Stimulated activated CD8-positive, alpha-beta memory T cell treated with anti-CD3 and anti-CD28 coated beads, Interleukin-7, amount 100 ng/mL, for 24 hours (primary cell): ENCODE data around the gene PHF13.

Experiments used
- DNase-seq: peaks from one replicate; pipeline ENCODE4 v3.0.0-alpha.2; 2020; ENCODE audit warnings: low read depth

The PHF13 gene

GRCh38 chr1:6613361-6614018, at the start of gene PHF13:
Gene PHF13 (plus strand): TSS chr1:6613731. CDS start chr1:6614067, 336 bp downstream.
- peak; percentile 99 for DNase-seq

DNA sequence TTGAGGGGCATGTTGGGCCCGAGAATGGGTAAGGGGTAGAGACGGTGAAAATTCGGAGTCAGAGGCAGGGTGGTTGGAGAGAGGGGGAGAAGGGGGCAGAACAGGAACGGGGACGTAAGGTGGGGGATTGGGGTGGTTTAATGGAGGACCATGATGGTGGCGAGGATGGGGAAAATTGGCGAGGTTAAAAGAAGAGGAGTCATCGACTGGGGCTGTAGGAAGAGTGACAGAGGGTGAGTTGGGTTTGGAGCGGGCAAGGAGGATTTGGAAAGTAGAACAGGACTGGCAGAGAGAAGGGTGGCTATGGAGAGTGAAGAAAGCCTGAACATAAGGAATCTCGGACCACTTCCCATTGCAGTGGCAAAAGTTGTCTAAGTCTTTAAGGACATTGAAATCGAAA, 44.5 kb upstream of the PHF13 start:
- no peak for DNase-seq

DNA sequence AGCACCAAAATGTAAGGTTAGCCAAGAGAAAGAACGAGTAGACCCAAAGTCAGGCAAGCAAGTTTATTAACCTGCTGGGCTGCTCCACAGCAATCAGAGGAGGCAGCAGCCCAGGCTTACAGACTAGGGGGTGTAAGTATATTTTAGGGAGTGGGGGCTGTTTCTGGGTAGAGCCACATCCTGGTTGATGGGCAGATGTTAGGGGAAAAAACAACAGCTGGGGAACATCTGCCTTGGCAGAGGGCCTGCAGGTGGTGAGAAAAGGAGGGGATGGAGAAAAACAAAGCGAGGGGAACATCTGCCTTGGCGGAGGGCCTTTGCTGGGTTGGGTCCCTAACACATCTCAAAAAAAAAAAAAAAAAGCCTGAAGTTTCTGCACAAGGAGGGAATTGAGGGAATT, 43.4 kb upstream of the PHF13 start:
- no peak for DNase-seq

DNA sequence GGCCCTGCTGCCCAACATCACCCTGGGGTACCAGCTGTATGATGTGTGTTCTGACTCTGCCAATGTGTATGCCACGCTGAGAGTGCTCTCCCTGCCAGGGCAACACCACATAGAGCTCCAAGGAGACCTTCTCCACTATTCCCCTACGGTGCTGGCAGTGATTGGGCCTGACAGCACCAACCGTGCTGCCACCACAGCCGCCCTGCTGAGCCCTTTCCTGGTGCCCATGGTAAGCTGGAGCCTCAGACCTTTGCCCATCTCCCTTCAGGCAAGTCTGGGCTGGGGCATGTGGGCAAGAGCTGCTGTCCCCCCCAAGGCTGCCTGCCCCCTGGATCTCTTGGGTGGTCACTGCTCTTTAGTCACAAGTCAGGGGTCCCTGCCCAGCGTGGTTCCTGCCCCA, 42.5 kb upstream of the PHF13 start:
- no peak for DNase-seq

GRCh38 chr1:6572653-6573383, 40.7 kb upstream of the PHF13 start:
- no peak for DNase-seq

GRCh38 chr1:6574025-6574620, 39.4 kb upstream of the PHF13 start:
- DNase-seq: no peak

DNA sequence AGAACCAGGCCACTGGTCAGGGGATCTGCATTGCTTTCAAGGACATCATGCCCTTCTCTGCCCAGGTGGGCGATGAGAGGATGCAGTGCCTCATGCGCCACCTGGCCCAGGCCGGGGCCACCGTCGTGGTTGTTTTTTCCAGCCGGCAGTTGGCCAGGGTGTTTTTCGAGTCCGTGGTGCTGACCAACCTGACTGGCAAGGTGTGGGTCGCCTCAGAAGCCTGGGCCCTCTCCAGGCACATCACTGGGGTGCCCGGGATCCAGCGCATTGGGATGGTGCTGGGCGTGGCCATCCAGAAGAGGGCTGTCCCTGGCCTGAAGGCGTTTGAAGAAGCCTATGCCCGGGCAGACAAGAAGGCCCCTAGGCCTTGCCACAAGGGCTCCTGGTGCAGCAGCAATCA, 38.7 kb upstream of the PHF13 start:
- DNase-seq: no peak

DNA sequence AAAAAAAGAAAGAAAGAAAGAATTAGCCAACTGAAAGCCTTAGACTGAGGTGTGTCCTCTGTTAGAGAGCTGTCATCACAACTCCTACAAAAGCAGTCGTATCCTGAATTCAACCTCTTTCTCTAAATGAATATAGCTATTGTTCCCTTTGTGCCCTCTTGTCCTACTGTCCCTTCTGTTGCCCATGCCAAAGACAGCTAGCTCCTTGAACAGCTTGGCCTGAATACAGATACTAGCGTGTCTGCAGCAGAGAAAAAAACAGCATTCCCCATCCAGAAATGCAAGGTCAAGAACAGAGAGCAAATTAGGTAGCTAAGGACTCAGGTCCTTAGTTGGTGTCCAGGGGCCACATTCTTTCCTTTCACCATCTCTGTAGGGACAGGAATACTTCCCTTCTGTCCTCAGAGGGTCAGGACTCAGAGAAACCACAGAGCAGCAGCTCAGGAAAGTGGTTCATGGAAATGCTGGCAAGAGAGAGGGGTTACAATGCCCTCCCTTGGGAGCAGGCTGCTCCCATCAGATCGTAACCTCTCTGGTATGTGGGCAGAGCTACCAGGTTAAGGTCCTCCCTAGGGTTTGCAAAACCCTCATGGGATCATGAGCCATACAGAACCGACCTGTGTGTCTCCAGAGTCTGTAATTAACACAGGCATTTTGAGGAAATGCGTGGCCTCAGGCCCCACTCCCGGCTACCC, 35.6 kb upstream of the PHF13 start:
- no peak for DNase-seq

DNA sequence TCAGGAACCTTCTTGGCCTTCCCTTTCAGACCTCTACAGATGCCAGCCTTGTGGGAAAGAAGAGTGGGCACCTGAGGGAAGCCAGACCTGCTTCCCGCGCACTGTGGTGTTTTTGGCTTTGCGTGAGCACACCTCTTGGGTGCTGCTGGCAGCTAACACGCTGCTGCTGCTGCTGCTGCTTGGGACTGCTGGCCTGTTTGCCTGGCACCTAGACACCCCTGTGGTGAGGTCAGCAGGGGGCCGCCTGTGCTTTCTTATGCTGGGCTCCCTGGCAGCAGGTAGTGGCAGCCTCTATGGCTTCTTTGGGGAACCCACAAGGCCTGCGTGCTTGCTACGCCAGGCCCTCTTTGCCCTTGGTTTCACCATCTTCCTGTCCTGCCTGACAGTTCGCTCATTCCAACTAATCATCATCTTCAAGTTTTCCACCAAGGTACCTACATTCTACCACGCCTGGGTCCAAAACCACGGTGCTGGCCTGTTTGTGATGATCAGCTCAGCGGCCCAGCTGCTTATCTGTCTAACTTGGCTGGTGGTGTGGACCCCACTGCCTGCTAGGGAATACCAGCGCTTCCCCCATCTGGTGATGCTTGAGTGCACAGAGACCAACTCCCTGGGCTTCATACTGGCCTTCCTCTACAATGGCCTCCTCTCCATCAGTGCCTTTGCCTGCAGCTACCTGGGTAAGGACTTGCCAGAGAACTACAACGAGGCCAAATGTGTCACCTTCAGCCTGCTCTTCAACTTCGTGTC, 34.7 kb upstream of the PHF13 start:
- DNase-seq: no peak

- DNase-seq: peak; percentile 89
Observed at GRCh38 chr1:6579374-6580118, 34.0 kb upstream of the PHF13 start, which contains the start of gene ZBTB48. Gene ZBTB48 (plus strand): TSS chr1:6579994. CDS start chr1:6580610, 616 bp downstream.

DNA sequence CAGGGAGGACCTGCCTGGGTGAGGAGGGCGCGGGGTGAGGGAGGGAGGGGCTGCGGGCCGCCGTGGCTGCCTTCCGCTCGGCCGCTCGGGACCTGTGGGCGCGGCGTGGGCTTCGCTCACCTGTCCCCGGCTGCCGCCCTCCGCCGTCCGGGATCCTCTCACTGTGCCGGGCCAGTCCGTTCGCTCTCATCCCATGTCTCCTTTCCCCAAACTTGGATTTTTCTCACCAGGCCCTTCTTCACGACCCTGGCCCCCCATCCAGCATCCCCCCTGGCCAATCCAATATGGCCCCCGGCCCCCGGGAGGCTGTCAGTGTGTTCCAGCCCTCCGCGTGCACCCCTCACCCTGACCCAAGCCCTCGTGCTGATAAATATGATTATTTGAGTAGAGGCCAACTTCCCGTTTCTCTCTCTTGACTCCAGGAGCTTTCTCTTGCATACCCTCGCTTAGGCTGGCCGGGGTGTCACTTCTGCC, 33.4 kb upstream of the PHF13 start:
- DNase-seq: no peak

- DNase-seq: no peak
Observed at GRCh38 chr1:6580593-6581409, 32.7 kb upstream of the PHF13 start.

DNA sequence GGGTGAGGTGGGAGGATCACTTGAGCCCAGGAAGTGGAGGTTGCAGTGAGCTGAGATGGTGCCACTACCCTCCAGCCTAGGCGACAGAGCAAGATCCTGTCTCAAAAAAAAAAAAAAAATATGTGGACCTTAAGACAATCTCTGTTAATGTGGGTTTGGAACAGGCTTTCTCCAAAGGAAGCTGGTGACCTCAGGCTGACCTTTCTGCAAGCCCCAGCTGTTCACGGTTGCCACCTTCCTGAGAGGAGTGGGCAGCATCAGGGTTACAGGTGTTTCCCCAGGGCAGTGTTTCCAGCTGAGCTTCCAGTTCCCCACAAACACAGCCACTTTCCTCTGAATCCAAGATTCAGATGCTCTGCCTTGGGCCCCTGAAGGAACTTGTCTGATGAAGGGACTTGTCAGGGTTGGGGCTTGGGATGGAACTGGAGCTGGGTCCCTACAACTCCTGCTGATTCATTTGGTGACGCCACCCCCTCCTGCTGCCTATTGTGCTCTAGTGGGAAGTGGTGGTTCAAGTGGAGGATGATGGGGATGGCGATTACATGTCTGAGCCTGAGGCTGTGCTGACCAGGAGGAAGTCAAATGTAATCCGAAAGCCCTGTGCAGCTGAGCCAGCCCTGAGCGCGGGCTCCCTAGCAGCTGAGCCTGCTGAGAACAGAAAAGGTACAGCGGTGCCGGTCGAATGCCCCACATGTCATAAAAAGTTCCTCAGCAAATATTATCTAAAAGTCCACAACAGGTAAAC, 31.8 kb upstream of the PHF13 start:
- no peak for DNase-seq

GRCh38 chr1:6582370-6582769, 31.2 kb upstream of the PHF13 start:
- no peak for DNase-seq

- no peak for DNase-seq
Observed at GRCh38 chr1:6584126-6585080, 29.1 kb upstream of the PHF13 start.

GRCh38 chr1:6585081-6585722, 28.3 kb upstream of the PHF13 start:
- no peak for DNase-seq

DNA sequence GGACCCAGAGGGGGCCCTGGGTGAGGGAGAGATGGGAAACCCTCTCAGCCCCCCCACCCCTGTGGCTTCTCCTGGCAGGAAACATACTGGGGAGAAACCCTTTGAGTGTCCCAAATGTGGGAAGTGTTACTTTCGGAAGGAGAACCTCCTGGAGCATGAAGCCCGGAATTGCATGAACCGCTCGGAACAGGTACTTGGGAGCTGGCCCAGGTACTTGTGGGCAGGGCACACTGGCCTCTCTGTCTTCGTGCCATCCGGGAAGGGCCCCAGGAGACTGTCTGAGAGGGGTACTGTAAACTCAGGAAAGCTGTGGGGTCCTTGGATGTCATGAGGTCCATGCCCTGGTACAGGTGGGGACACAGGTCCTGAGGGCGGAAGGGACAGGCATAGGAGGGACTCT, 27.7 kb upstream of the PHF13 start:
- DNase-seq: no peak

DNA sequence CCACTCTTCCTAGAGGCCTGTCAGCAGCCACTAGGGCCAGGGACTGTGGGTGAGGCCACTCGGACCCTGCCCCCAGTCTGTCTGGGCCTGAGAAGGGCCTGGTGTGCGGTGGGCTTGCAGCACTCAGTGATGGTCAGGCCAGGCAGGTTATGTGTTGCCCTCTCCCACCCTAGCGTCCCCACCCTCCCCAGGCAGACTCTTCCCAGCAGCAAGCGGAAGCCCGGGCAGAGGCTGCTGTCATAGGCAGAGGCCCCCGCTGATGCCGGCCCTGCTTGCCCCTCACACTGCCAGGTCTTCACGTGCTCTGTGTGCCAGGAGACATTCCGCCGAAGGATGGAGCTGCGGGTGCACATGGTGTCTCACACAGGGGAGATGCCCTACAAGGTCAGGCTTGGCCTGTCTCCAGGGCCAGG, 27.1 kb upstream of the PHF13 start:
- no peak for DNase-seq
